LoVo (cell line): ENCODE results near the gene LMOD1.
"Not testable (repeated sequence)": the region's sequence is repeated elsewhere in the genome, so short reads cannot be mapped to it uniquely, and the experiment has no call there.

Experiments
- DNase-seq: peaks from one replicate; pipeline ENCODE4 v3.0.0-alpha.2; 2016; ENCODE audit warnings: low spot score

The LMOD1 gene

GRCh38 chr1:201861448-201861847 is 84.9 kb downstream of the LMOD1 start:
- no peak for DNase-seq

GRCh38 chr1:201859424-201859823 is 86.9 kb downstream of the LMOD1 start:
- no peak for DNase-seq

- DNase-seq, result not testable (repeated sequence)
These were observed 89.6 kb downstream of the LMOD1 start for GRCh38 chr1:201856722-201857121.

GRCh38 chr1:201851949-201852348 is 94.4 kb downstream of the LMOD1 start:
- DNase-seq, result no peak

- DNase-seq, result no peak
These were observed 96.3 kb downstream of the LMOD1 start for GRCh38 chr1:201850053-201850397.

GRCh38 chr1:201849372-201850052 is 96.8 kb downstream of the LMOD1 start:
- no peak for DNase-seq

- no peak for DNase-seq
These were observed 98.1 kb downstream of the LMOD1 start for GRCh38 chr1:201848230-201848629.

DNA sequence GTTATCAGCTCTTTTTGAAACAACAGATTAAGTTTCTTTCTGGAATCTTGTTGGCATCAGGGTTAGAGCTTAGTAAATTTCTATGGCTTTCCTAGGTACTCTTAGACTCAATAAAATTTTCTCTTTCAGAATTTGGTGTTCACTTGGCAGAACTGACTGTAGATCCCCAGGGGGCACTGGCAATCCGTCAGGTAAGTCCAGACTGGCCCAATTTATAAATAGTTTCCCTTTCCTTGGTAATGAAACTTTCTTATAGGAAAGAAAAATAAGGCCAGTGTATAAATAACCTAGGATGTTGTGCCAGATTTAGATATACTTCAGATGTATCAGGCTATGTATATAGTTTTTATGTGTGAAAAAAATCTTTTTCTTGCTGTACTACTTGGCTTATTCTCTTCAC is 99.2 kb downstream of the LMOD1 start:
- DNase-seq, result no peak
